CD8-positive, alpha-beta memory T cell (primary cell): Measurements from ENCODE around the gene MYBPHL. TPM values are rescaled to one million over a fixed set of nuclear protein-coding genes. Genes with fewer than 3 reads are reported as not detected.
A peak's percentile ranks its signal among the peaks of the same experiment; 100 is the strongest.

Source experiments
- CTCF ChIA-PET: fragments of 350-600 bp; sonication (Branson Sonifier 250); formaldehyde crosslinking; loops from one replicate; lab custom pipeline; 2021; ENCODE audit warnings: antibody characterized with exemption; lab: Charles Lee
- POLR2A ChIA-PET: fragments of 350-600 bp; sonication (Branson Sonifier 250); formaldehyde crosslinking; loops from one replicate; lab custom pipeline; 2021; ENCODE audit warnings: antibody characterized with exemption; lab: Charles Lee
- DNase-seq, 5 donors: peaks; one replicate each; pipeline versions ENCODE4 v3.0.0 to v3.0.0-alpha.2; 2020 to 2022; ENCODE audit warnings: mixed read lengths in 1 of 5
- H3K27ac ChIP-seq: one replicate; pipeline ENCODE4 v1.7.0; 2013; ENCODE audit warnings: low read depth, mild to moderate bottlenecking, low read length, moderate library complexity
- H3K27me3 ChIP-seq: 2 replicates; pipeline ENCODE4 v1.7.0; 2013; ENCODE audit warnings: low read length, mild to moderate bottlenecking; ENCODE audit not compliant: insufficient read depth, poor library complexity, severe bottlenecking
- H3K36me3 ChIP-seq: 2 replicates; pipeline ENCODE4 v1.7.0; 2013; ENCODE audit warnings: mild to moderate bottlenecking, low read length, moderate library complexity; ENCODE audit not compliant: insufficient read depth
- H3K4me1 ChIP-seq: 2 replicates; pipeline ENCODE4 v1.7.0; 2013; ENCODE audit warnings: mild to moderate bottlenecking, low read length, moderate library complexity; ENCODE audit not compliant: insufficient read depth
- H3K4me3 ChIP-seq: 2 replicates; pipeline ENCODE4 v1.7.0; 2013; ENCODE audit warnings: mild to moderate bottlenecking, low read length
- H3K9me3 ChIP-seq: 2 replicates; pipeline ENCODE4 v1.7.0; 2013; ENCODE audit warnings: mild to moderate bottlenecking, low read length
- H3K27ac Mint-ChIP-seq, 8 donors: one replicate each; pipeline ENCODE4 v1.8.0; 2020 to 2021; ENCODE audit warnings: mixed read lengths in 8 of 8, mild to moderate bottlenecking in 6 of 8, inconsistent platforms in 3 of 8, moderate library complexity in 3 of 8
- H3K27me3 Mint-ChIP-seq, 2 donors: one replicate each; pipeline ENCODE4 v1.8.0; 2020 to 2021; ENCODE audit warnings: mixed read lengths in 2 of 2, mild to moderate bottlenecking in 1 of 2, moderate library complexity in 1 of 2
- H3K36me3 Mint-ChIP-seq, 3 donors: one replicate each; pipeline ENCODE4 v1.8.0; 2020 to 2021; ENCODE audit warnings: mixed read lengths in 3 of 3, inconsistent platforms in 1 of 3, mild to moderate bottlenecking in 1 of 3
- H3K4me1 Mint-ChIP-seq, 3 donors: one replicate each; pipeline ENCODE4 v1.8.0; 2020 to 2021; ENCODE audit warnings: mixed read lengths in 3 of 3, inconsistent platforms in 1 of 3, mild to moderate bottlenecking in 1 of 3
- H3K4me3 Mint-ChIP-seq, 7 donors: one replicate each; pipeline ENCODE4 v1.8.0; 2020 to 2021; ENCODE audit warnings: mixed read lengths in 7 of 7, mild to moderate bottlenecking in 6 of 7, moderate library complexity in 4 of 7, inconsistent platforms in 2 of 7
- H3K9me3 Mint-ChIP-seq, 5 donors: one replicate each; pipeline ENCODE4 v1.8.0; 2020 to 2022; ENCODE audit warnings: mixed read lengths in 5 of 5, mild to moderate bottlenecking in 3 of 5, moderate library complexity in 2 of 5, inconsistent platforms in 1 of 5
- polyA plus RNA-seq: library from polyadenylated mRNA; unstranded; fragments of 300-500 nt; fragmentation: Illumina TruSeq; gene quantifications from one replicate; pipeline ENCODE4 v1.2.3, GENCODE V29; 2021
- total RNA-seq, 2 experiments: library from RNA; stranded (reverse); gene quantifications; one replicate each; pipeline ENCODE4 v1.2.3, GENCODE V29; 2021

MYBPHL gene
- total and polyA plus RNA-seq, 3 experiments from 2014 or later = not detected

DNA sequence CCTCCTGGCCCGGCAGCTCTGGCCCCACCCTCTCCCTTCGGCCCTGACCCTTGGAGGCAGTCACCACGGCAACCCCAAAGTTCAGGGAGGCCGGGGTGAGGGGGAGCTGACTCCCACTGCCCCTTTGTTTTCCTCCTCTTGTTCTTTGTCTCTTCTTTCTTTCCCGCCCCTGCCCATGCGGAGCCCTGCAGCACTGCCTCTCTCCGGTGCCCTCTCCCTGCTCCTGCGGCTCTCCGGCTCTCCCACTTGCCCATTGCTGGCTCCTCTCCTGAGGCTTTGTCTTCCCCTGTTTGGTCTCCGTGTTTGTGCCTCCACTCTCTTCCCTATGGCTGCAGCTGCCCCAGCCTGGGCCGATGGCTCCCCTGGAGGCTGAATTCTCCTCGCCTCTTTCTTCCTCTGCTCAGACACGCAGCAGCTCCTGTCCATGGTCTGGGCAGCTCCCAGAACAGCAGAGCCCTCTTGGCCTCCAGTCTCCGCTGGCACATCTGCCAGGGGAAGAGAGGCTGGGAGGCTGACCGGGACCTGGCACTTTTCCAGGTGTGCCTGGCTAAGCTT, 51.6 kb downstream of the MYBPHL start:
- POLR2A ChIA-PET = no interaction called here
- H3K36me3 ChIP-seq = no peaks in the 10 kb centered on the region
- H3K4me3 ChIP-seq = no peak overlapping the region
- no peaks in the 10 kb centered on the region for H3K27me3 ChIP-seq
- no peaks in the 10 kb centered on the region for H3K9me3 ChIP-seq
- no peaks in the 10 kb centered on the region for H3K9me3 Mint-ChIP-seq
- no peaks in the 10 kb centered on the region for H3K4me1 ChIP-seq
- no peak for DNase-seq
- H3K27ac Mint-ChIP-seq = no peak overlapping the region
- H3K36me3 Mint-ChIP-seq = peaks cover 0 to 2% (median 0%) of the 10 kb centered on the region in 3 donors
- CTCF ChIA-PET = interaction anchor here (0.6 to 1.5 kb wide), 4 partner anchors 10 to 277 kb away, joined by 3 to 5 read pairs (median 4); no protein-coding TSS in a partner anchor
- peak overlapping the region; percentile 38 for H3K27ac ChIP-seq
- H3K4me3 Mint-ChIP-seq = no peak overlapping the region
- H3K27me3 Mint-ChIP-seq = no peaks in the 10 kb centered on the region
- H3K4me1 Mint-ChIP-seq = peaks cover 0 to 34% (median 6%) of the 10 kb centered on the region in 3 donors

DNA sequence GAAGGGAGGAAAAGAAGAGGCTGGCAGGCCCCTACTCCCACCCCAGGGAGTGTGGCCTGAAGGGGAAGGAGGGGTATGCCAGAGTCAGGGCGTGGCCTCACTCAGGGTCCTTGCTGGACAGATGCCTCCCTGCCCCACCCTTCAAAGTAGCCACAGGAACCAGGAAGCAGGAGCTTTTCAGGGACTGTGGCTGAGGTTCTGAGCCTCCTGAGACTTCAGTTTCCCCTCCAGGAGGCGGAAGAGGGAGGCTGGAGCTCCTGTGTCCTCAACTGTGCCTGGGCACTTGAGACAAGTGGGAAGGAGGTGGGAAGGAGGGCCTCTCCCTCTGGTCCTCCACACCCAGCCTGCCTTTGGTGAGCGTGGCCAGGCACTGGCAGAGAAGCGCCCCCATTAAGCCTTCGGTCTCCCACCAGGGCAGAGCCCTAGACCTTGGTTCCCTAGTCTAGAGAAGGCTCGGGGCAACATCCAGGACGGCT, 52.2 kb downstream of the MYBPHL start:
- no peaks in the 10 kb centered on the region for H3K27me3 Mint-ChIP-seq
- no peaks in the 10 kb centered on the region for H3K9me3 Mint-ChIP-seq
- DNase-seq = no peak
- POLR2A ChIA-PET = no interaction called here
- H3K4me1 Mint-ChIP-seq = peaks cover 0 to 34% (median 6%) of the 10 kb centered on the region in 3 donors
- H3K4me3 Mint-ChIP-seq = no peak overlapping the region
- H3K27ac Mint-ChIP-seq = no peak overlapping the region
- Histone ChIP-seq H3K27me3 (no peaks in the 10 kb centered on the region), H3K4me1 (no peaks in the 10 kb centered on the region), H3K36me3 (no peaks in the 10 kb centered on the region), H3K27ac (peak overlapping the region; percentile 38), H3K4me3 (no peak overlapping the region), H3K9me3 (no peaks in the 10 kb centered on the region)
- H3K36me3 Mint-ChIP-seq = peaks cover 0 to 2% (median 0%) of the 10 kb centered on the region in 3 donors
- CTCF ChIA-PET = interaction anchor here (1.0 to 1.6 kb wide), 5 partner anchors 9 to 278 kb away, joined by 3 to 5 read pairs (median 4); no protein-coding TSS in a partner anchor

DNA sequence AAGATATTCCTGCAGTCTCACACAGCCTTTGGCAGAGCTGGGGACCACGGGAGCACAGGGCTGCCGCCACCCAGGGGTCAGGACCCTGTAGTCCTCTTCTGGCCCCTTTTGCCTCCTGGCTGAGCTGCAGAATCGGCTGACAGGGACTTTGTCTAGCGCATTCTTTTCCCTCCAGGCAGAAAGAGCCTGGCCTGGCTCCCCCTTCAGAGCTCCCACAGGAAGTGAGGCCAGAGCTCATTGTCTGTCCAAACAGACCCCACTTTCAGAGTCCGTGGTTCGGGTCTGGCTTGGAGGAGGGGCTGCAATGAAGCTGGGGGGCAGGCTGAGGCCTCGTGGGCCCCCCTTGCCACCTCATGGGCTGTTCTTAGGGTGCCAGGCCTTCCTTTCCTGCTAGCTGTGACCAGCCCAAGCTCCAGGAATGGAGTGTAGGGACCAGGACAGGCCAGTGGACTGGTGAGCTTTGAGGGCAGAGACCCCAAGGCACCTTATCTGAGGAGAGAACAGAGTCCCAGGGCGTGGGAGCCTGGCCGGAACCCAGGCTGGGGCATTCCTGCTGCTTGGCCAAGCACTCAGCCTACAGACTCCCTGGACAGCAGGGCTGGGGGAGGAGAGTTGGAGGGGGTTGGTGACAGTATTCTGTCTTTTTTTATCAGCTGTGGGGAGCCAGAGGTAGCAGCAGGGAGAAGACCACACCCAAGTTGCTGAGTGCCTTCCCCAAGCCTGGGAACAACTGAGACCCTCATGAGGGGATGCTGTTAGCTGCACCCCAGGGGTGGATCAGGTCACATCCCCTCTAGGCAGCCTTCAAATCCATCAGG, 52.8 kb downstream of the MYBPHL start:
- Histone ChIP-seq H3K27ac (peak overlapping the region; percentile 38), H3K9me3 (no peaks in the 10 kb centered on the region), H3K4me3 (no peak overlapping the region), H3K27me3 (no peaks in the 10 kb centered on the region), H3K36me3 (no peaks in the 10 kb centered on the region), H3K4me1 (peaks cover 3% of the 10 kb centered on the region)
- H3K4me3 Mint-ChIP-seq = no peak overlapping the region
- peaks cover 3% of the 10 kb centered on the region in 2 donors for H3K27me3 Mint-ChIP-seq
- no peaks in the 10 kb centered on the region for H3K36me3 Mint-ChIP-seq
- ChIA-PET POLR2A (no interaction called here), CTCF (interaction anchor here (0.6 to 1.8 kb wide), 8 partner anchors 8 to 279 kb away, joined by 3 to 5 read pairs (median 4); no protein-coding TSS in a partner anchor)
- H3K27ac Mint-ChIP-seq = no peak overlapping the region
- H3K4me1 Mint-ChIP-seq = peaks cover 3 to 38% (median 9%) of the 10 kb centered on the region in 3 donors
- H3K9me3 Mint-ChIP-seq = no peaks in the 10 kb centered on the region
- DNase-seq = no peak

DNA sequence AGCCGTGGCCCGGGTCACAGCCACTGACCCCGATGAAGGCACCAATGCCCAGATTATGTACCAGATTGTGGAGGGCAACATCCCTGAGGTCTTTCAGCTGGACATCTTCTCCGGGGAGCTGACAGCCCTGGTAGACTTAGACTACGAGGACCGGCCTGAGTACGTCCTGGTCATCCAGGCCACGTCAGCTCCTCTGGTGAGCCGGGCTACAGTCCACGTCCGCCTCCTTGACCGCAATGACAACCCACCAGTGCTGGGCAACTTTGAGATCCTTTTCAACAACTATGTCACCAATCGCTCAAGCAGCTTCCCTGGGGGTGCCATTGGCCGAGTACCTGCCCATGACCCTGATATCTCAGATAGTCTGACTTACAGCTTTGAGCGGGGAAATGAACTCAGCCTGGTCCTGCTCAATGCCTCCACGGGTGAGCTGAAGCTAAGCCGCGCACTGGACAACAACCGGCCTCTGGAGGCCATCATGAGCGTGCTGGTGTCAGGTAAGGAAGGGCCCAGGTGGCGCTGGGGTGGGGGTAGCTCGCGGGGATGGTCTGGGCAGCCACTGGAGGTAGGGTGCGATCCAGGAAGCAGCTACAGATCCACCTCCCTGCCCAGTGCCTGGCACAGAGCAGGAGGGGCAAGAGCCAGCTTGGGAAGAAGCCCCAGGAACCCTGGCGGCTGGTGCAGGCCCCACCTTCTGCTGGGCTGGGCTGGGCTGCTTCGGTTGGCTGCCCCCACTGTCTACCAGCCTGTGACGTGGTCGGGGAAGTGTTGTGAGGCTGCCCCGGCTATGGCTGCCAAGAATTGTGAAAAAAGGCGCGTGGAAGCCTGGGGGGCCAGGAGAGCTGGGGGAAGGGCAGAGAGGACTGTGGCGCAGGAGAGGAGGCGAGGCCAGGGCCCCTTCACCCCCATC, 53.7 kb downstream of the MYBPHL start:
- no peak for DNase-seq
- H3K27ac ChIP-seq = peak overlapping the region; percentile 38
- ChIA-PET CTCF (interaction anchor here (0.5 to 1.8 kb wide), 7 partner anchors 9 to 200 kb away, joined by 3 to 5 read pairs (median 4); no protein-coding TSS in a partner anchor), POLR2A (no interaction called here)
- Mint-ChIP-seq H3K4me1 (peaks cover 5 to 39% (median 9%) of the 10 kb centered on the region in 3 donors), H3K36me3 (no peaks in the 10 kb centered on the region), H3K9me3 (no peaks in the 10 kb centered on the region), H3K27me3 (peaks cover 5% of the 10 kb centered on the region in 2 donors), H3K4me3 (peak overlapping the region in 1 of 7 donors; percentile 40), H3K27ac (no peak overlapping the region)
- no peaks in the 10 kb centered on the region for H3K36me3 ChIP-seq
- H3K9me3 ChIP-seq = no peaks in the 10 kb centered on the region
- H3K4me1 ChIP-seq = peaks cover 6% of the 10 kb centered on the region
- H3K27me3 ChIP-seq = no peaks in the 10 kb centered on the region
- H3K4me3 ChIP-seq = no peak overlapping the region

DNA sequence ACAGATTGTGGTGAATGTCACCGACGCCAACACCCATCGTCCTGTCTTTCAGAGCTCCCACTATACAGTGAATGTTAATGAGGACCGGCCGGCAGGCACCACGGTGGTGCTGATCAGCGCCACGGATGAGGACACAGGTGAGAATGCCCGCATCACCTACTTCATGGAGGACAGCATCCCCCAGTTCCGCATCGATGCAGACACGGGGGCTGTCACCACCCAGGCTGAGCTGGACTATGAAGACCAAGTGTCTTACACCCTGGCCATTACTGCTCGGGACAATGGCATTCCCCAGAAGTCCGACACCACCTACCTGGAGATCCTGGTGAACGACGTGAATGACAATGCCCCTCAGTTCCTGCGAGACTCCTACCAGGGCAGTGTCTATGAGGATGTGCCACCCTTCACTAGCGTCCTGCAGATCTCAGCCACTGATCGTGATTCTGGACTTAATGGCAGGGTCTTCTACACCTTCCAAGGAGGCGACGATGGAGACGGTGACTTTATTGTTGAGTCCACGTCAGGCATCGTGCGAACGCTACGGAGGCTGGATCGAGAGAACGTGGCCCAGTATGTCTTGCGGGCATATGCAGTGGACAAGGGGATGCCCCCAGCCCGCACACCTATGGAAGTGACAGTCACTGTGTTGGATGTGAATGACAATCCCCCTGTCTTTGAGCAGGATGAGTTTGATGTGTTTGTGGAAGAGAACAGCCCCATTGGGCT, 54.5 kb downstream of the MYBPHL start:
- Mint-ChIP-seq H3K27me3 (peaks cover 8% of the 10 kb centered on the region in 2 donors), H3K27ac (peak overlapping the region in 2 of 8 donors; percentile 26 to 29), H3K9me3 (no peaks in the 10 kb centered on the region), H3K4me1 (peaks cover 5 to 39% (median 9%) of the 10 kb centered on the region in 3 donors), H3K4me3 (peak overlapping the region in 2 of 7 donors; percentile 19 to 50), H3K36me3 (no peaks in the 10 kb centered on the region)
- H3K4me1 ChIP-seq = peaks cover 6% of the 10 kb centered on the region
- no peaks in the 10 kb centered on the region for H3K27me3 ChIP-seq
- ChIA-PET CTCF (interaction anchor here (0.5 to 5.4 kb wide), 6 partner anchors 10 to 280 kb away, joined by 3 to 14 read pairs (median 4); no protein-coding TSS in a partner anchor), POLR2A (no interaction called here)
- no peaks in the 10 kb centered on the region for H3K9me3 ChIP-seq
- no peaks in the 10 kb centered on the region for H3K36me3 ChIP-seq
- no peak for DNase-seq
- H3K4me3 ChIP-seq = no peak overlapping the region
- no peak overlapping the region for H3K27ac ChIP-seq

DNA sequence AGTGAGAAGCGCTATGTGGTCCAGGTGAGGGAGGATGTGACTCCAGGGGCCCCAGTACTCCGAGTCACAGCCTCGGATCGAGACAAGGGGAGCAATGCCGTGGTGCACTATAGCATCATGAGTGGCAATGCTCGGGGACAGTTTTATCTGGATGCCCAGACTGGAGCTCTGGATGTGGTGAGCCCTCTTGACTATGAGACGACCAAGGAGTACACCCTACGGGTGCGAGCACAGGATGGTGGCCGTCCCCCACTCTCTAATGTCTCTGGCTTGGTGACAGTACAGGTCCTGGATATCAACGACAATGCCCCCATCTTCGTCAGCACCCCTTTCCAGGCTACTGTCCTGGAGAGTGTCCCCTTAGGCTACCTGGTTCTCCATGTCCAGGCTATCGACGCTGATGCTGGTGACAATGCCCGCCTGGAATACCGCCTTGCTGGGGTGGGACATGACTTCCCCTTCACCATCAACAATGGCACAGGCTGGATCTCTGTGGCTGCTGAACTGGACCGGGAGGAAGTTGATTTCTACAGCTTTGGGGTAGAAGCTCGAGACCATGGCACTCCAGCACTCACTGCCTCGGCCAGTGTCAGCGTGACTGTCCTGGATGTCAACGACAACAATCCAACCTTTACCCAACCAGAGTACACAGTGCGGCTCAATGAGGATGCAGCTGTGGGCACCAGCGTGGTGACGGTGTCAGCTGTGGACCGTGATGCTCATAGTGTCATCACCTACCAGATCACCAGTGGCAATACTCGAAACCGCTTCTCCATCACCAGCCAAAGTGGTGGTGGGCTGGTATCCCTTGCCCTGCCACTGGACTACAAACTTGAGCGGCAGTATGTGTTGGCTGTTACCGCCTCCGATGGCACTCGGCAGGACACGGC, 55.3 kb downstream of the MYBPHL start:
- H3K9me3 ChIP-seq = no peaks in the 10 kb centered on the region
- CTCF ChIA-PET = interaction anchor here (1.8 to 5.4 kb wide), 3 partner anchors 12 to 281 kb away, joined by 4 to 14 read pairs (median 6); no protein-coding TSS in a partner anchor
- H3K27me3 Mint-ChIP-seq = peaks cover 10 to 12% of the 10 kb centered on the region in 2 donors
- H3K27me3 ChIP-seq = no peaks in the 10 kb centered on the region
- H3K4me3 ChIP-seq = no peak overlapping the region
- H3K4me1 Mint-ChIP-seq = peaks cover 5 to 39% (median 9%) of the 10 kb centered on the region in 3 donors
- peak overlapping the region in 6 of 7 donors; percentile 19 to 73 (median 60) for H3K4me3 Mint-ChIP-seq
- H3K36me3 Mint-ChIP-seq = no peaks in the 10 kb centered on the region
- POLR2A ChIA-PET = no interaction called here
- H3K4me1 ChIP-seq = peaks cover 6% of the 10 kb centered on the region
- peak overlapping the region in 1 of 8 donors; percentile 26 for H3K27ac Mint-ChIP-seq
- no peaks in the 10 kb centered on the region for H3K9me3 Mint-ChIP-seq
- DNase-seq = no peak
- no peak overlapping the region for H3K27ac ChIP-seq
- no peaks in the 10 kb centered on the region for H3K36me3 ChIP-seq
